Measurements from ENCODE around the gene CLSTN2.

The CLSTN2 gene

DNA sequence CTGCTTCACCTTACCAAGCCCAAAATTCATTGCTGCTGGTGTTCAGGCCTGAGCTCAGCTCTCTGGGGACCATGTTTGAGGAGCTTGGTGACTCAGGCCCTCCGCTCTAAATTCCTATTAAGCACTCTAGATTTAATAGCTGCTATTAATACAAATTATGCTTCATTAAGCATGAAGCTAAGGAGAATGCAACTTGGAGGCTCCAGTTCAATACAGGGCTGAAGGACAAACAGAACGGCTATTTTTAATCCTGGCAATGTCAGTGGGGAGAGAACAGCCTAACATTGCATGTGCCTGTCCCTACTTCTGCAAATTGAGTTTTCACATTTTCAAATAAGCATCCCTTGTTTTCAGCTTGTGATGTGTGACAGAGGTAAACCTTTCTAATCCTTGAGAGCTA lies 662.8 kb downstream of the CLSTN2 start:
- DNase-seq (ENCODE audit: extremely low read depth, low read depth), result no peak
- TF ChIP-seq, protein P1, sequence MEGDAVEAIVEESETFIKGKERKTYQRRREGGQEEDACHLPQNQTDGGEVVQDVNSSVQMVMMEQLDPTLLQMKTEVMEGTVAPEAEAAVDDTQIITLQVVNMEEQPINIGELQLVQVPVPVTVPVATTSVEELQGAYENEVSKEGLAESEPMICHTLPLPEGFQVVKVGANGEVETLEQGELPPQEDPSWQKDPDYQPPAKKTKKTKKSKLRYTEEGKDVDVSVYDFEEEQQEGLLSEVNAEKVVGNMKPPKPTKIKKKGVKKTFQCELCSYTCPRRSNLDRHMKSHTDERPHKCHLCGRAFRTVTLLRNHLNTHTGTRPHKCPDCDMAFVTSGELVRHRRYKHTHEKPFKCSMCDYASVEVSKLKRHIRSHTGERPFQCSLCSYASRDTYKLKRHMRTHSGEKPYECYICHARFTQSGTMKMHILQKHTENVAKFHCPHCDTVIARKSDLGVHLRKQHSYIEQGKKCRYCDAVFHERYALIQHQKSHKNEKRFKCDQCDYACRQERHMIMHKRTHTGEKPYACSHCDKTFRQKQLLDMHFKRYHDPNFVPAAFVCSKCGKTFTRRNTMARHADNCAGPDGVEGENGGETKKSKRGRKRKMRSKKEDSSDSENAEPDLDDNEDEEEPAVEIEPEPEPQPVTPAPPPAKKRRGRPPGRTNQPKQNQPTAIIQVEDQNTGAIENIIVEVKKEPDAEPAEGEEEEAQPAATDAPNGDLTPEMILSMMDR (IDR thresholded peaks at IDR 0.05; ENCODE audit: low read depth, low read length), result no peak

DNA sequence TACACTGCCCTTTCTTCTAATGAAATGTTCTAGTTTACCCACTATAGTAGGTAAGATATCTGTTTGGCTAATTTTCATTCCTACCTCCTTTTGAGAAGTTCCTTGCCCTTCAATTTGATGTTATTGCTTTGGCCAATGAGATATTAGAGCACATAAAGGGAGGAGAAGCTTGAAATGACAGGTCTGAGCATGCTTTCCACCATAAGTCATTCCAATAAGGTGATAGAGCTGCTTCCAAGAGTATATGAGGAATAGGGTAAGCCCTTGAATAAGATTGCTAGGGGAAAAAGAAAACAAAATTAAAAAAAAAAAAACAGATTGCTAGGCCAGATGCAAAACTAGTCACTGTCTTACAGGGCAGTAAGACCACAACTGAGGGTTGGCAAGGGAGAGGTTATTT lies 664.0 kb downstream of the CLSTN2 start:
- DNase-seq (ENCODE audit: extremely low read depth, low read depth), result no peak
- TF ChIP-seq, protein P1 (IDR thresholded peaks at IDR 0.05; ENCODE audit: low read depth, low read length), result no peak

DNA sequence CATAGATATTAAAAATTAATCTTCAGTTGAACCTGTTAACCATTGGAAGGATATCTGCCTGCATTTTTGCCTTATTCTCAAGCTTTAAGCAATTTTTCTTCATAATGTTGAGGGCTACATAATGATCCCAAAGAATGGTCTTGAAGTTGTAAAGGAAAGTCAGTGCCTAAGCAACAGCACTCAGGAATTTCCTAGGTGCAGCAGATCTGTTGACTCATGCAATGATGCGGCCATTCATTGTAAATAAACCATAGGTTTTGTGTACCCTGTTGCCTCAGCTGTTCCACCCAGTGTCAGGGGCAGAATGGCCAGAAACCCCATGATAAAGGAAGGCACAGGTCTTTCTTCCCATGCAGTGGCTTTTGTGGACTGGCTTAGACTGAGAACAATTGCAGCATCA lies 664.5 kb downstream of the CLSTN2 start:
- no peak for DNase-seq (ENCODE audit: extremely low read depth, low read depth)
- TF ChIP-seq, protein P1 (IDR thresholded peaks at IDR 0.05; ENCODE audit: low read depth, low read length), result no peak

DNA sequence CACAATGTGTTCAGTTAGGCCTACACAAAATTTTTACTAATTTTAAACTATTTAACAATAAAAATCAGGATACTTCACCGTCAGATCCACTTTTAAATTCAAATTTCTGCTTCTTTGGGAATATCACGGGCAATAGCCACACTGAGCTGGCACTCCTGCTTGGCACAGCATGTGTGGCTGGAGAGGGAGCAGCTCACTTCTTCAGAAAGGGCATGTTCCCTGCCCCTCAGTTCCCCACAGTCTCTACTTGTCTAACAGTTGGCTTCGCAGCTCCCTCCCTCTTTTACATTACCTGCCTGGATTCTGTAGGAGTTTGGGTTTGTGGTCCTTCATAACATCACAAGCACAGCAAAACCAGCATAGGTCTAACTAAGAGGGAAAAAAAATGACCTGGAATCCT lies 666.9 kb downstream of the CLSTN2 start:
- TF ChIP-seq, protein P1 (IDR thresholded peaks at IDR 0.05; ENCODE audit: low read depth, low read length), result no peak
- no peak for DNase-seq (ENCODE audit: extremely low read depth, low read depth)

DNA sequence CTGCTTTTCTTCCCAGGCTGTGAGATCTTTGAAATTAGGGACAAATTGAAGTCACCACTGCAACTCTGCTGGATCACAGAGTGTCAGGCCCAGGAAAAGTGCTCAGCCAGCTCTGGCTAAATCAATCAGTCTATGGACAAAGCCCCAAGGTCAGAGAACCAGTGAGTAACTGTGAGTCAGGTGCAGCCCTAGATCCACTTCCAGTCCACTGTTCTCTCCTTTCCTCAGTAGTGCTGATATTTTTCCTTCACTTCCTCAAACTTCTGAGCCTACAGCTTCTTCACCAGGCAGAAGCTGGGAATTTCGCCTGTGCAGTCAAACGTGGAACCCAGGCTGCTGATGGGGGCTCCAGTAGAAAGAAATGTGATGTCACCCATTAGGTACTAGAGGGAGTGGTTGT lies 667.8 kb downstream of the CLSTN2 start:
- no peak for DNase-seq (ENCODE audit: extremely low read depth, low read depth)
- TF ChIP-seq, protein P1 (IDR thresholded peaks at IDR 0.05; ENCODE audit: low read depth, low read length), result no peak

DNA sequence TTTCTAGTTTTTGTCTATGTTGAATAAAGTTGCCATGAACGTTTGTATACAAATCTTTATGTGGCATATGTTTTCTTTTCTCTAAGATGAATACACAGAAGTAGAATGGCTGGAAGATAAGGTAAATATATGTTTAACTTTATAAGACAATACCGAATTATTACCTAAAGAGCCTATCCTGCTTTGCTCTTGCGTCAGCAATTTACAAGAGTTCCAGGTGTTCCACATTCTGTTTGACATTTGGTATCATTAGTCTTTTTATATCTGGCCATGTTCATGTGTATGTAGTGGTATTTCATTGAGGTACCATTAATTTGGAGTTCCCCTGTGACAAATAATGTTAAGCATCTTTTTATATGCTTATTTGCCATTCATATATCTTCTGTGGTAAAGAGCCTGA lies 668.8 kb downstream of the CLSTN2 start:
- DNase-seq (ENCODE audit: extremely low read depth, low read depth), result no peak
- TF ChIP-seq, protein P1 (IDR thresholded peaks at IDR 0.05; ENCODE audit: low read depth, low read length), result no peak

DNA sequence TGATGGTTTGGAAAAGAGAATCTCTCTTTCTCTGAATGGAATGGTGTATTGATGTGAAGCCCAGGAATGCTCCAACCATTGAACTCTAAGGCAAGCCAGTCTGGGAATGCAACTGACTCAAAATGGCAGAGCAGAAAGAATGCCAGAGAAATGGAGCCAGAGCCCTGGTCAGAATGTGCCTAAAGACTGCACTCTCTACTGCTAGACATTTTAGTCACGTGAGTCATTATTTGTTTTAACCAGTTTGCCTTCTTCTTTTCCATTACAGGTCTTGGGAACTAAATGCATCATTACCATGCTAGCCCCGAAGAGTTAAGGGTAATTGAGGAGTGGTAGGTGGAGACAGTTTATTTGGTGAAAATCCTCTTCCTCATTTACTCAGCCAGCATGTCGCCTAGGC lies 675.6 kb downstream of the CLSTN2 start:
- DNase-seq (ENCODE audit: extremely low read depth, low read depth), result no peak
- TF ChIP-seq, protein P1 (IDR thresholded peaks at IDR 0.05; ENCODE audit: low read depth, low read length), result no peak
